IMR-90 (cell line): ENCODE data around the gene ZNF768. TPM values are rescaled to one million over a fixed set of nuclear protein-coding genes. Genes with fewer than 3 reads are reported as not detected.

Experiments
- ATAC-seq: fragments of 200-7000 bp; cut with Tn5 transposase; 2 replicates; pipeline ENCODE4 v1.9.1; 2020; ENCODE audit warnings: low read depth, mild to moderate bottlenecking, moderate library complexity
- BruUV-seq: library from RNA; stranded (reverse); fragments of 400-500 nt; replicated peaks from 2 replicates; lab custom pipeline; 2021; lab: Mats Ljungman, UMichigan
- CTCF ChIA-PET: fragments of 300-600 bp; formaldehyde crosslinking; extraction: SDS; loops from one replicate; lab custom pipeline; 2021; ENCODE audit warnings: antibody characterized with exemption; lab: Yijun Ruan, JAX
- POLR2A ChIA-PET: fragments of 300-600 bp; sonication (Branson Sonifier 250); formaldehyde crosslinking; loops from one replicate; lab custom pipeline; 2022; ENCODE audit warnings: antibody characterized with exemption; ENCODE audit not compliant: unreplicated experiment; lab: Charles Lee
- DNase-seq: peaks from one replicate; pipeline ENCODE4 v3.0.0; 2013
- H2AFZ ChIP-seq: replicated peaks from 2 replicates; pipeline ENCODE3; 2013; ENCODE audit warnings: low read length, mild to moderate bottlenecking; ENCODE audit not compliant: poor library complexity
- H2AK5ac ChIP-seq: 2 replicates; pipeline ENCODE4 v1.6.1; 2013; ENCODE audit warnings: low read depth, low read length, inconsistent platforms
- H2AK9ac ChIP-seq: replicated peaks from 2 replicates; pipeline ENCODE3; 2013; ENCODE audit warnings: mild to moderate bottlenecking, low read depth, low read length, moderate library complexity; ENCODE audit not compliant: poor library complexity
- H2BK120ac ChIP-seq: 2 replicates; pipeline ENCODE4 v1.6.1; 2013; ENCODE audit warnings: low read depth, low read length, inconsistent platforms
- H2BK15ac ChIP-seq: 3 replicates; pipeline ENCODE4 v1.6.1; 2013; ENCODE audit warnings: low read depth, low read length, inconsistent platforms
- H2BK20ac ChIP-seq: 2 replicates; pipeline ENCODE4 v1.6.1; 2013; ENCODE audit warnings: low read depth, mild to moderate bottlenecking, inconsistent platforms, low read length, moderate library complexity
- H2BK5ac ChIP-seq: 2 replicates; pipeline ENCODE4 v1.6.1; 2013; ENCODE audit warnings: mild to moderate bottlenecking, low read depth, low read length, inconsistent platforms; ENCODE audit not compliant: poor library complexity, severe bottlenecking
- H3K14ac ChIP-seq: replicated peaks from 2 replicates; pipeline ENCODE4 v1.6.1; 2013; ENCODE audit warnings: low read depth, low read length, inconsistent platforms
- H3K18ac ChIP-seq: 2 replicates; pipeline ENCODE4 v1.6.1; 2013; ENCODE audit warnings: low read depth, low read length, control low read depth
- H3K23ac ChIP-seq: 2 replicates; pipeline ENCODE4 v1.6.1; 2013; ENCODE audit warnings: low read depth, low read length, inconsistent platforms
- H3K27ac ChIP-seq: 2 replicates; pipeline ENCODE4 v1.5.1; 2013; ENCODE audit warnings: mild to moderate bottlenecking, control low read depth, low read length; ENCODE audit not compliant: insufficient read depth
- H3K27me3 ChIP-seq: 2 replicates; pipeline ENCODE4 v1.6.1; 2013; ENCODE audit warnings: low read length; ENCODE audit not compliant: control insufficient read depth, insufficient read depth
- H3K36me3 ChIP-seq: 2 replicates; pipeline ENCODE4 v1.6.1; 2013; ENCODE audit warnings: low read length, mixed read lengths; ENCODE audit not compliant: control insufficient read depth, insufficient read depth
- H3K4ac ChIP-seq: 2 replicates; pipeline ENCODE4 v1.6.1; 2013; ENCODE audit warnings: low read depth, low read length, inconsistent platforms
- H3K4me1 ChIP-seq: 2 replicates; pipeline ENCODE4 v1.6.1; 2013; ENCODE audit warnings: low read length, mixed read lengths; ENCODE audit not compliant: control insufficient read depth, insufficient read depth
- H3K4me2 ChIP-seq: 2 replicates; pipeline ENCODE4 v1.6.1; 2013; ENCODE audit warnings: low read depth, mild to moderate bottlenecking, control low read depth, low read length, moderate library complexity
- H3K4me3 ChIP-seq: 2 replicates; pipeline ENCODE4 v1.5.1; 2013; ENCODE audit warnings: low read depth, mild to moderate bottlenecking, control low read depth, low read length, moderate library complexity; ENCODE audit not compliant: insufficient read depth
- H3K56ac ChIP-seq: 2 replicates; pipeline ENCODE4 v1.6.1; 2013; ENCODE audit warnings: low read length, inconsistent platforms; ENCODE audit not compliant: insufficient read depth; ENCODE audit errors: extremely low read depth
- H3K79me1 ChIP-seq, 2 experiments: 2 replicates each; pipeline ENCODE4 v1.6.1; 2013; ENCODE audit warnings: low read length in 2 of 2, inconsistent platforms in 1 of 2, low read depth in 1 of 2
- H3K9ac ChIP-seq: 2 replicates; pipeline ENCODE4 v1.6.1; 2013; ENCODE audit warnings: low read depth, low read length, control low read depth
- H3K9me1 ChIP-seq: 2 replicates; pipeline ENCODE4 v1.6.1; 2013; ENCODE audit warnings: low read length, inconsistent platforms; ENCODE audit not compliant: insufficient read depth
- H3K9me3 ChIP-seq: 2 replicates; pipeline ENCODE4 v1.6.1; 2013; ENCODE audit warnings: low read length; ENCODE audit not compliant: control insufficient read depth, insufficient read depth
- H4K20me1 ChIP-seq: 2 replicates; pipeline ENCODE4 v1.6.1; 2013; ENCODE audit warnings: low read length, inconsistent platforms; ENCODE audit not compliant: insufficient read depth
- H4K5ac ChIP-seq: 2 replicates; pipeline ENCODE4 v1.6.1; 2013; ENCODE audit warnings: mild to moderate bottlenecking, low read depth, low read length, control low read depth
- H4K8ac ChIP-seq, 2 experiments: 2 replicates each; pipeline ENCODE4 v1.6.1; 2013; ENCODE audit warnings: low read depth in 2 of 2, low read length in 2 of 2, control low read depth in 1 of 2, inconsistent platforms in 1 of 2
- H4K91ac ChIP-seq: 2 replicates; pipeline ENCODE4 v1.6.1; 2013; ENCODE audit warnings: low read depth, low read length, inconsistent platforms; ENCODE audit not compliant: insufficient read depth
- BHLHE40 ChIP-seq: fragments of 150-350 bp; IDR thresholded peaks from 2 replicates; pipeline ENCODE4 v1.6.1; 2016; ENCODE audit warnings: mild to moderate bottlenecking, low read depth, low read length
- CEBPB ChIP-seq: IDR thresholded peaks from 2 replicates; pipeline ENCODE4 v1.6.1; 2012; ENCODE audit warnings: low read depth, low read length, improper control_type of control experiment
- CHD1 ChIP-seq: IDR thresholded peaks from 2 replicates; pipeline ENCODE4 v1.6.1; 2012; ENCODE audit warnings: low read depth, low read length, improper control_type of control experiment
- FOS ChIP-seq: fragments of 150-350 bp; IDR thresholded peaks from 2 replicates; pipeline ENCODE4 v1.6.1; 2016; ENCODE audit warnings: low read depth, low read length
- MAFK ChIP-seq: IDR thresholded peaks from 2 replicates; pipeline ENCODE4 v1.6.1; 2012; ENCODE audit warnings: low read depth, low read length, improper control_type of control experiment
- MAZ ChIP-seq: IDR thresholded peaks from 2 replicates; pipeline ENCODE4 v1.6.1; 2012; ENCODE audit warnings: low read depth, mild to moderate bottlenecking, low read length, improper control_type of control experiment, moderate library complexity, borderline replicate concordance
- MXI1 ChIP-seq: IDR thresholded peaks from 2 replicates; pipeline ENCODE4 v1.6.1; 2012; ENCODE audit warnings: low read depth, mild to moderate bottlenecking, low read length, moderate library complexity, borderline replicate concordance
- NFE2L2 ChIP-seq: fragments of 150-350 bp; IDR thresholded peaks from 2 replicates; pipeline ENCODE4 v1.6.1; 2016; ENCODE audit warnings: low read depth, mild to moderate bottlenecking, low read length
- POLR2A ChIP-seq: IDR thresholded peaks from 2 replicates; pipeline ENCODE4 v1.6.1; 2012; ENCODE audit warnings: mild to moderate bottlenecking, low read depth, low read length
- RAD21 ChIP-seq: IDR thresholded peaks from 2 replicates; pipeline ENCODE4 v1.6.1; 2012; ENCODE audit warnings: low read length, improper control_type of control experiment
- RCOR1 ChIP-seq: IDR thresholded peaks from 2 replicates; pipeline ENCODE4 v1.6.1; 2012; ENCODE audit warnings: mild to moderate bottlenecking, low read length, improper control_type of control experiment; ENCODE audit not compliant: insufficient replicate concordance
- RFX5 ChIP-seq: IDR thresholded peaks from 2 replicates; pipeline ENCODE4 v1.8.0; 2012; ENCODE audit warnings: low read depth, mild to moderate bottlenecking, low read length, moderate library complexity
- SMC3 ChIP-seq: fragments of 150-350 bp; IDR thresholded peaks from 2 replicates; pipeline ENCODE4 v1.6.1; 2016; ENCODE audit warnings: low read depth, mild to moderate bottlenecking, antibody characterized with exemption, low read length, moderate library complexity
- WGBS, 2 experiments: methylation state at CpG; one replicate each; pipeline versions ENCODE4 v1.1.5 to v1.1.7; 2013; ENCODE audit warnings: missing lambda C conversion rate in 2 of 2; ENCODE audit not compliant: insufficient read length in 1 of 2; ENCODE audit errors: extremely low coverage in 2 of 2; 5-methylcytosine and 5-hydroxymethylcytosine counted together
- dilution Hi-C: fragments of 300-500 bp; cut with HindIII; formaldehyde crosslinking; loops from one replicate; pipeline ENCODE4 v1.14.3; 2018; ENCODE audit warnings: low sequenced_read_pairs; ENCODE audit not compliant: unreplicated experiment
- in situ Hi-C: fragments of 300-500 bp; cut with MboI; formaldehyde crosslinking; loops from 3 replicates; pipeline ENCODE4 v1.14.3; 2019; ENCODE audit warnings: low sequenced_read_pairs, inconsistent platforms, mixed read lengths
- intact Hi-C: fragments of 100-400 bp; cut with micrococcal nuclease; formaldehyde crosslinking; loops from 2 replicates; pipeline ENCODE4 v1.10.0; 2022
- polyA plus RNA-seq, 3 experiments: library from polyadenylated mRNA; depleted of rRNA; stranded (reverse); fragments of >200 nt; gene quantifications; 2 replicates each; pipeline ENCODE4 v1.2.3, GENCODE V29; 2012; ENCODE audit warnings: low replicate concordance in 1 of 3
- total RNA-seq: library from RNA; depleted of rRNA; stranded (reverse); fragments of >200 nt; gene quantifications from 2 replicates; pipeline ENCODE4 v1.2.3, GENCODE V29; 2012
- TF ChIP-seq, protein P1 (sequence below): fragments of 150-350 bp; IDR thresholded peaks from 2 replicates; pipeline ENCODE4 v1.6.1; 2017; ENCODE audit warnings: mild to moderate bottlenecking, antibody characterized with exemption, low read length, low read depth
- TF ChIP-seq, protein P2 (sequence below): conservative IDR thresholded peaks from 2 replicates; pipeline ENCODE4 v1.5.1; 2012; ENCODE audit warnings: mild to moderate bottlenecking, low read depth, low read length, improper control_type of control experiment
- TF ChIP-seq, protein P3 (sequence below): fragments of 150-350 bp; IDR thresholded peaks from 2 replicates; pipeline ENCODE4 v1.6.1; 2016; ENCODE audit warnings: low read depth, mild to moderate bottlenecking, low read length, moderate library complexity, borderline replicate concordance

Gene ZNF768
- total and polyA plus RNA-seq, 2 of the 4 experiments (the other 2 are of a cell fraction), result 9.3 to 22.1 TPM

DNA sequence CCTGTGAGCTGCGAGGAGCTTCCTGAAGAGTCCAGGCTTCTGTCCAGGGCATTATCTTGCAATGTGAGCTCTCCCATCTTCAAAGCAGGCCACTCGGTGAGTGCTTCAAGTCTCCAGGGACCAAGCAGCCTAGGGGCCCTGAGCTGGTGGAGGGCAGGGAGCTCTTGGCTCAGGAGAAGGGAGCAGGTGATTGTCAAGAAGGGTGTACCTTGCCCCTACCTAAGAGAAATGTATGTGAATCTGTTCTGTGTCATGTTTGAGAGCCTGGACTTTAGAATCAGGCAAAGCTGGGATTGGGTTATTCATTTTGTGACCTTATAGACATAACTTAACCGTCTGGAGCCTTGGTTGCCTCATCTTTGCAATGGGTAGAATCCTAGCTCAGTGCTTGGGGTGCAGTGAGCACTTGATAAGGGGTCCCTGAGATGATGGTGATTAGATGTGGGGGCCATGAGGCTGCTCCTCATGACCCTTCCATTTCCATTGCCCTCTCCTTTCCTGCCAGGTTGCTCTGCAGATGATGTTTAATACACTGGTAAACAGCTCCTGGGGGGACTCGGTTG, 15.9 kb downstream of the ZNF768 start:
- Histone ChIP-seq H2BK15ac (no peak overlapping the region), H2BK5ac (no peak overlapping the region), H3K18ac (no peak overlapping the region), H3K36me3 (no peaks in the 10 kb centered on the region), H2BK20ac (no peak overlapping the region), H3K27me3 (peaks cover 29% of the 10 kb centered on the region), H3K56ac (no peak overlapping the region), H2AFZ (no peak overlapping the region), H2AK5ac (no peak overlapping the region), H4K91ac (no peak overlapping the region), H3K4ac (no peak overlapping the region), H4K8ac (no peak overlapping the region), H4K5ac (no peak overlapping the region), H2AK9ac (no peak overlapping the region), H3K14ac (no peak overlapping the region), H3K27ac (no peak overlapping the region), H3K9ac (no peak overlapping the region), H4K20me1 (no peaks in the 10 kb centered on the region), H2BK120ac (no peak overlapping the region), H3K4me1 (no peaks in the 10 kb centered on the region), H3K79me1 (no peaks in the 10 kb centered on the region), H3K4me3 (no peak overlapping the region), H3K23ac (no peak overlapping the region), H3K9me1 (no peaks in the 10 kb centered on the region), H3K9me3 (no peaks in the 10 kb centered on the region), H3K4me2 (no peak overlapping the region)
- DNase-seq, result no peak
- POLR2A ChIA-PET, result no interaction called here
- no peak for ATAC-seq
- TF ChIP-seq, protein P1, sequence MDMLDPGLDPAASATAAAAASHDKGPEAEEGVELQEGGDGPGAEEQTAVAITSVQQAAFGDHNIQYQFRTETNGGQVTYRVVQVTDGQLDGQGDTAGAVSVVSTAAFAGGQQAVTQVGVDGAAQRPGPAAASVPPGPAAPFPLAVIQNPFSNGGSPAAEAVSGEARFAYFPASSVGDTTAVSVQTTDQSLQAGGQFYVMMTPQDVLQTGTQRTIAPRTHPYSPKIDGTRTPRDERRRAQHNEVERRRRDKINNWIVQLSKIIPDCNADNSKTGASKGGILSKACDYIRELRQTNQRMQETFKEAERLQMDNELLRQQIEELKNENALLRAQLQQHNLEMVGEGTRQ, result no peak
- TF ChIP-seq NFE2L2, result no peak
- TF ChIP-seq, protein P2, sequence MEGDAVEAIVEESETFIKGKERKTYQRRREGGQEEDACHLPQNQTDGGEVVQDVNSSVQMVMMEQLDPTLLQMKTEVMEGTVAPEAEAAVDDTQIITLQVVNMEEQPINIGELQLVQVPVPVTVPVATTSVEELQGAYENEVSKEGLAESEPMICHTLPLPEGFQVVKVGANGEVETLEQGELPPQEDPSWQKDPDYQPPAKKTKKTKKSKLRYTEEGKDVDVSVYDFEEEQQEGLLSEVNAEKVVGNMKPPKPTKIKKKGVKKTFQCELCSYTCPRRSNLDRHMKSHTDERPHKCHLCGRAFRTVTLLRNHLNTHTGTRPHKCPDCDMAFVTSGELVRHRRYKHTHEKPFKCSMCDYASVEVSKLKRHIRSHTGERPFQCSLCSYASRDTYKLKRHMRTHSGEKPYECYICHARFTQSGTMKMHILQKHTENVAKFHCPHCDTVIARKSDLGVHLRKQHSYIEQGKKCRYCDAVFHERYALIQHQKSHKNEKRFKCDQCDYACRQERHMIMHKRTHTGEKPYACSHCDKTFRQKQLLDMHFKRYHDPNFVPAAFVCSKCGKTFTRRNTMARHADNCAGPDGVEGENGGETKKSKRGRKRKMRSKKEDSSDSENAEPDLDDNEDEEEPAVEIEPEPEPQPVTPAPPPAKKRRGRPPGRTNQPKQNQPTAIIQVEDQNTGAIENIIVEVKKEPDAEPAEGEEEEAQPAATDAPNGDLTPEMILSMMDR, result no peak
- TF ChIP-seq SMC3, result no peak
- no peak for TF ChIP-seq MAZ
- TF ChIP-seq MXI1, result no peak
- no peak for TF ChIP-seq RFX5
- no peak for TF ChIP-seq FOS
- no peak for TF ChIP-seq POLR2A
- no peak for TF ChIP-seq MAFK
- TF ChIP-seq BHLHE40, result no peak
- TF ChIP-seq, protein P3, sequence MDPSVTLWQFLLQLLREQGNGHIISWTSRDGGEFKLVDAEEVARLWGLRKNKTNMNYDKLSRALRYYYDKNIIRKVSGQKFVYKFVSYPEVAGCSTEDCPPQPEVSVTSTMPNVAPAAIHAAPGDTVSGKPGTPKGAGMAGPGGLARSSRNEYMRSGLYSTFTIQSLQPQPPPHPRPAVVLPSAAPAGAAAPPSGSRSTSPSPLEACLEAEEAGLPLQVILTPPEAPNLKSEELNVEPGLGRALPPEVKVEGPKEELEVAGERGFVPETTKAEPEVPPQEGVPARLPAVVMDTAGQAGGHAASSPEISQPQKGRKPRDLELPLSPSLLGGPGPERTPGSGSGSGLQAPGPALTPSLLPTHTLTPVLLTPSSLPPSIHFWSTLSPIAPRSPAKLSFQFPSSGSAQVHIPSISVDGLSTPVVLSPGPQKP, result no peak
- TF ChIP-seq CEBPB, result no peak
- TF ChIP-seq CHD1, result no peak
- no peak for TF ChIP-seq RAD21
- TF ChIP-seq RCOR1, result no peak
- dilution Hi-C loops, result no loop called here
- WGBS, 2 experiments, result 30% methylated on average over 2 of the region's 4 CpGs; no CpG with 5 or more reads in 1 of the 2 experiments
- in situ Hi-C loops, result no loop called here
- intact Hi-C loops, result no loop called here
- CTCF ChIA-PET, result no interaction called here
- no TSS peak for BruUV-seq
